Globus pallidus (tissue), 1 donor: Measurements from ENCODE around the gene DDX54.
"Not testable (repeated sequence)": the region's sequence is repeated elsewhere in the genome, so short reads cannot be mapped to it uniquely, and the experiment has no call there.

Source experiments
- DNase-seq: peaks from one replicate; pipeline ENCODE4 v3.0.0-alpha.2; 2015; ENCODE audit warnings: low spot score

The DDX54 gene

DNA sequence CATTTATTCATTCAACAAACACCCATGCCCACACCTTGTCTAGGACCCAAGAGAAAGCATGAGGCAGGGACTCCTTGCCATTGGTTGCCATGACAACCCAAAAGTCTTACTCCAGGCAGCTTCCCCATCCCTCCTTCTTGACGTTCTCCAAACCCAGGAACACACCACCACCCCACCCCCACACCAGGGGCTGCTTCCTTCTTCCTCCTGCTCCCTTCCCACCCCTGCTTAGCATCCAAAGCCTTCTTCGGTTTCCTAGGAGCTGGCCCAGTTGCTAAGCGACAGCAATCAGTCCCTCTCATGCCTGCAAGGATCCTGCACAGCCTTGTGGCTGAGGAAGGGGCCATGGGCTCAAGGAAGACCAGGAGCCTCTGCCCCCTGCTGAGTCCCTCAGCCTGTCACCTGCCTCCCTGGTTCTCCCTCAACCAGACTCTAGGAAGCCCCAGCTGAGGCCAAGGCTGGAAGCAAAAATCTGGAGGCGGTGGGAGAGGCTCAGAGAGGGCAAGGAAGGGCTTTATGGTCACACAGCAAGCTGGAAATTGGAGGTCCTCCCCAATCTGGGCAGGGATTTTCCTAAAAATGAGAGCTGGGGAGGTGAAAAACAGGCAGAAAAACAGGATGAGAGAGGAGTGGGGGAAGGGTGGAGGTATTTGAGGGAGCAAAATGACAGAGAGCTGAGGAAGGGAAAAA lies 65.2 kb downstream of the DDX54 start:
- DNase-seq: no peak

DNA sequence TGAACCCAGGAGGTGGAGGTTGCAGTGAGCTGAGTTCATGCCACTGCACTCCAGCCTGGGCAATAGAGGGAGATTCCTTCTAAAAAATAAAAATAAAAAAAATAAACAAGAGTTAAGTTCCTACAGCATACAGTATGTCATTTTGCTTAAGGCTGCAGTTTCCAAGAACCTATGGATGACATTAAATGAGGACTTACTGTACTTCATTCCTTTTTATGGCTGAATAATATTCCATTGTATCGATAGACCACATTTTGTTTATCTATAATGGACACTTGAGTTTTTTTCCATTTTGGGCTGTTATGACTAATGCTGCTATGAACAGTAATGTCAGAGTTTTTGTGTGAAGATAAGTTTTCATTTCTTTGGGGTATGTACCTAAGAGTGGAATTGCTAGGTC lies 67.1 kb downstream of the DDX54 start:
- DNase-seq: no peak

DNA sequence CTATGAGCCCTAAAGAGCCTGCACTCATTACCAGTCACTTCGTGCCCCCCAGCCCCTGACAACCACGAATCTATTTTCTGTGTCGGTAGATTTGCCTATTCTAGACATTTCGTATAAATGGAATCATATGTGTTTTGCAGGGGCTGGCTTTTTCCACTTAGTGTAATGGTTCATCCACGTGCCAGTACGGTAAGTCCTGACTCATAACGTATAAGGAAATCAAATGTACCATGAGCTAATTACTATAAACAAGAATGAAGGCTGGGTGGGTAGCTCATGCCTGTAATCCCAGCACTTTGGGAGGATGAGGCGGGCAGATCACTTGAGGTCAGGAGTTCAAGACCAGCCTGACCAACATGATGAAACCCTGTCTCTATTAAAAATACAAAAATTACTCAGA lies 67.6 kb downstream of the DDX54 start:
- not testable (repeated sequence) for DNase-seq

DNA sequence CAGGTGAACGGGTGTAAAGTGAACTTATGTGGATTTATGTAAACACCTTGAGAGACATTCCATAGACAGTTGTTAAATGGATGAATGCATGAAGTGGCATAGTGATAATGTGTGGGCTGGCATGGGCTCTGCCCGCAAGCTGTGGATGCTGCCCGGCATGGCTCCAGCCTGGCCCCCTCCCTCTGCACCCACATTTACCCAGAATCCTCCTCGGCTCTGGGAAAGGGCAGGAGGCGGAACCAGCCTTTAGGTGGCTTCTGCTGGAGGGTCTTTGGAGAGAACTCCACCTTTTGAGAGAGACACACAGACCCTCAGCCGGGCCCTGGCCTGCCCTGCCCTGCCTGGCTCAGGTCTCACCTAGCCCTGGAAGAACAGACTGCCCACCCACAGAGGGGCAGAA lies 68.4 kb downstream of the DDX54 start:
- DNase-seq: no peak

DNA sequence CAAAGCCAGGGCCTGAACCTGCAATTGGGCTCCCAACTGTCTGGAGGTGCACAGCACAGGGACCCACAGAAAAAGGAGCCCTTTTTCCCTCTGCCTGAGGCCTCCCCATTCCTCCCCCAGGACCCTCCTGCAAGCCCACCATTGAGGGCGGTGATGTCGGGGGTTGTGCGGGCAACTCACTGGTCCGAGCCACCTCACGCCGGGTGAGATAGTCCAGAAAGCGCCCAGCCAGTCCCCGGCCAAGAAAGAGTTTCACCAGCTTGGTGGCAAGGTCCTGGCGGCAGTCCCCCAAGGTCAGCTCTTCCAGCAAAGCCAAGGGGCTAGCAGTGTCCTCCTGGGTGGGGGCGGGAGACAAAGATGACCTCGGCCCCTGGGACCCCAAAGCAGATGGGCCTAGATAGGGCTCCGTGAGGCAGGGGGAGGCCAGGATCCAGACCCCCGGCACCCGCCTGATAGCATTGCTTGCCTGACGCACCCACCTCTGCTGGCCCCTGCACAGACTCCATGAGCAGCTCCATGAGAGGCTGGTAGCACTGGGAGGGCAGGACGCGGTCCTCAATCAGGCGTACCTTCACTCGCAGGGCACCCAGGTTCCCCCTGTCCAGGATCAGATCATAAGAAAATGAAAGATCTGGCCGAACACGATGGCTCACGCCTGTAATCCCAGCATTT lies 69.7 kb downstream of the DDX54 start:
- DNase-seq: no peak

- no peak for DNase-seq
Measured at GRCh38 chr12:113114447-113115178, 70.7 kb downstream of the DDX54 start.

- no peak for DNase-seq
Measured at GRCh38 chr12:113113397-113113796, 71.9 kb downstream of the DDX54 start.

GRCh38 chr12:113112043-113112899 lies 73.0 kb downstream of the DDX54 start:
- no peak for DNase-seq

GRCh38 chr12:113111247-113111646 lies 74.0 kb downstream of the DDX54 start:
- DNase-seq: no peak

DNA sequence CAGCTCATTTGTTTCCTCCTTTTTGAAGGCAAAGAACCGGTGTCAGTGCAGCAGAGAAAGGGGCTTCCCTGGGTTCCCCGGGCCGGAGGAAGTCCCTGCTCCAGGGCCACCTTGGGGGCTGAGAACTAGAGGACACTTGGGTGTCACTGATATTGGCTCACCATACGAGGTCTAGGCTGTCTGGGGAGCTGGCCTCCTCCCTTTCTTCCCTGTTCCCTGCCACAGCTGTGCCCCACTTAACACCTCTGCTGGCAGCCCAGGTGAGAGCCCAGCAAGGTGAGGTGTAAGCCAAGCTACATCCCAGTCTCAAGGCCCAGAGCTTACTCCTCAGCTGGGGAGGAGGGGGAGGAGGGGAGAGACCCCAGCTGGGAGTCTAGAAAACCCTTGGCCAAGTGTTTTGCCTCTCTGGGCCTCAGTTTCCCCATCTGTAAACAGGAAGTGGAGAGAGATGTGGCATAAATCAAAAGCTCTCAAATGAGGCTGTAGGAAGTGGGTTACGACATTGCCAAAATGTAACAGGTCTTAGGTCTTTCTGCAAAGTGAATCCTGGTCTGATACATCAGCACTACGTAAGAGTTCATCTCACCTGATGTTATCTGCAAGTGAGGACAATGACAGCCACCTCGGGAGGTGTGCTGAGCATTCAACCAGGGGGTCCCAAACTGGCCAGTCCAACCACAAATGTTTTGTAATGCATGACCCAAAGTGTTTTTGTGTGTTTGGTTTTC lies 75.2 kb downstream of the DDX54 start:
- DNase-seq: no peak

- no peak for DNase-seq
Measured at GRCh38 chr12:113109360-113109759, 75.9 kb downstream of the DDX54 start.

DNA sequence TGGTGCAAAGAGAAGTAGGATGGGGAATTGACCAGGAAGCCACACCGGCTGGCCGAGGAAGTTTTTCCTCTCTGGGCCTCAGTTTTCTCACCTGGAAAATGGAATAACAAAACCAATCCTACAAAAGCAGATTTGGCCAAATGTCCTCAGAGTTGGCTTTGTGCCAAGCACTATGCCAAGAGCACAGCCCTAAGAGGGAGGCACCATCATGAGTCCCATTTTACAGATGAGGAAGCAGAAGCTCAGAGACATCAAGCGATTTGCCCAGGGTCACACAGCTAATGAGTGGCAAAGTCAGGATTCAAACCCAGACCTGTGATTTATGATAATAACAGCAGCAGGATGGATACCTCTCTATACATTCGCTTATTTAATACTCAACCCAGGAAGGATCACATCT lies 77.0 kb downstream of the DDX54 start:
- DNase-seq: no peak
